Measurements from ENCODE around the gene TMEM100. TPM values are rescaled to one million over a fixed set of nuclear protein-coding genes. Genes with fewer than 3 reads are reported as not detected.

The TMEM100 gene
- total and polyA plus RNA-seq, 2 of the 8 experiments (the other 6 are each of a cell fraction or from before 2014, with no cell fraction given): 0.36 to 0.48 TPM

DNA sequence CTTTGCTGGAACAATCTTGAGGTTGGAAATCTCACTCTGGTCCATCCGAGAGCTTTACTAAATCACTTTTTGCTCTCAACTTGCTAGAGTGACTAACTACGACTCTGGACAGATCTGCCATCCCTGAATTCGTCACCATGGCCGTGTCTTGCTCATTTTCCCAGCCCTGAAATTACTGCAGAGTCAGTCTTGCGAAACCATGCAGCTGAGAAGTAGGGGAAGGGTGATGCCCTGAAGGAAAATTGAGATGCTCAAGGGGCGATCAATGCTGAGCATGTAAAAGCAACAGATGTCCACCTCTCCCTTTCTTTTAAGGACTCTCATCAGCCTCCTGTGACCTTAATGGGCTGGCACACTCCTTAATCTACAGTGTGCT lies 46.9 kb upstream of the TMEM100 start (continued):
- TF ChIP-seq MAFK (IDR thresholded peaks at IDR 0.05; ENCODE audit: low read depth, low read length) (no peak), BCL11A (IDR thresholded peaks at IDR 0.05; ENCODE audit: low read depth in 2 of 2, low read length in 2 of 2) (no peak), RAD21 (IDR thresholded peaks at IDR 0.05 in 1 of 2, conservative IDR thresholded peaks at IDR 0.05 in 1 of 2; ENCODE audit: low read depth in 2 of 2, low read length in 2 of 2) (no peak)

All from H1 (cell line).